Common myeloid progenitor, CD34-positive (primary cell): ENCODE results near the gene ANO1.

Source experiments
- CTCF ChIA-PET: fragments of 350-600 bp; sonication (Branson Sonifier 250); formaldehyde crosslinking; loops from one replicate; lab custom pipeline; 2021; ENCODE audit warnings: antibody characterized with exemption; lab: Charles Lee
- POLR2A ChIA-PET: fragments of 350-600 bp; sonication (Branson Sonifier 250); formaldehyde crosslinking; loops from one replicate; lab custom pipeline; 2021; ENCODE audit warnings: antibody characterized with exemption; lab: Charles Lee
- DNase-seq, 3 donors: peaks; one replicate each; pipeline versions ENCODE4 v3.0.0 to v3.0.0-alpha.2; 2013
- H3K27ac ChIP-seq, 2 experiments: 1 replicate in 1 of 2; 2 replicates in 1 of 2; pipeline ENCODE4 v1.7.0; 2013; ENCODE audit warnings: inconsistent platforms in 2 of 2, low read length in 2 of 2, mild to moderate bottlenecking in 2 of 2, low read depth in 1 of 2, moderate library complexity in 1 of 2; ENCODE audit not compliant: severe bottlenecking in 2 of 2, insufficient read depth in 1 of 2, poor library complexity in 1 of 2
- H3K27me3 ChIP-seq, 5 experiments: replicated peaks in 2 of 5; 1 replicate in 3 of 5; 2 replicates in 2 of 5; pipeline versions ENCODE4 v1.6.1 to v1.7.0; 2013; ENCODE audit warnings: low read length in 4 of 5, mild to moderate bottlenecking in 2 of 5, moderate library complexity in 2 of 5, inconsistent platforms in 1 of 5; ENCODE audit not compliant: insufficient read depth in 5 of 5, control insufficient read depth in 4 of 5
- H3K36me3 ChIP-seq, 4 experiments: 1 replicate in 2 of 4; 2 replicates in 2 of 4; pipeline versions ENCODE4 v1.6.1 to v1.7.0; 2013; ENCODE audit warnings: low read length in 3 of 4, control low read depth in 1 of 4, mild to moderate bottlenecking in 1 of 4; ENCODE audit not compliant: control insufficient read depth in 4 of 4, insufficient read depth in 4 of 4
- H3K4me1 ChIP-seq, 4 experiments: 1 replicate in 3 of 4; 2 replicates in 1 of 4; pipeline versions ENCODE4 v1.6.1 to v1.7.1; 2013; ENCODE audit warnings: low read length in 3 of 4, mild to moderate bottlenecking in 3 of 4, control low read depth in 1 of 4, inconsistent platforms in 1 of 4, moderate library complexity in 1 of 4; ENCODE audit not compliant: control insufficient read depth in 4 of 4, insufficient read depth in 4 of 4; ENCODE audit errors: control extremely low read depth in 1 of 4
- H3K4me3 ChIP-seq, 7 experiments: 1 replicate in 4 of 7; 2 replicates in 3 of 7; pipeline versions ENCODE4 v1.5.1 to v1.7.0; 2013; ENCODE audit warnings: mild to moderate bottlenecking in 7 of 7, low read length in 6 of 7, moderate library complexity in 6 of 7, inconsistent platforms in 2 of 7, low read depth in 2 of 7, control low read depth in 1 of 7; ENCODE audit not compliant: insufficient read depth in 4 of 7, control insufficient read depth in 1 of 7; ENCODE audit errors: extremely low read depth in 1 of 7
- H3K9me3 ChIP-seq, 5 experiments: 1 replicate in 4 of 5; 2 replicates in 1 of 5; pipeline versions ENCODE4 v1.6.1 to v1.7.1; 2013; ENCODE audit warnings: low read length in 4 of 5, mild to moderate bottlenecking in 2 of 5, inconsistent platforms in 1 of 5, low read depth in 1 of 5, moderate library complexity in 1 of 5; ENCODE audit not compliant: control insufficient read depth in 4 of 5, insufficient read depth in 2 of 5; ENCODE audit errors: control extremely low read depth in 1 of 5
- WGBS: methylation state at CpG from one replicate; pipeline ENCODE4 v1.1.5; 2013; ENCODE audit not compliant: insufficient coverage; 5-methylcytosine and 5-hydroxymethylcytosine counted together

ANO1 gene

GRCh38 chr11:70159627-70160570 lies 81.8 kb downstream of the ANO1 start:
- POLR2A ChIA-PET, result no interaction called here
- H3K9me3 ChIP-seq, result no peaks in the 10 kb centered on the region
- no peak overlapping the region for H3K4me3 ChIP-seq
- no peak overlapping the region for H3K27ac ChIP-seq
- WGBS, result 88% methylated on average over 16 of the region's 24 CpGs
- CTCF ChIA-PET, result interaction anchor here (1.4 kb wide), 1 partner anchor 18 kb away, joined by 3 read pairs; no protein-coding TSS in a partner anchor
- H3K4me1 ChIP-seq, result no peaks in the 10 kb centered on the region
- no peak for DNase-seq
- peaks cover 0 to 28% (median 2%) of the 10 kb centered on the region in 5 experiments for H3K27me3 ChIP-seq
- no peaks in the 10 kb centered on the region for H3K36me3 ChIP-seq

- Histone ChIP-seq H3K4me1 (no peaks in the 10 kb centered on the region), H3K4me3 (no peak overlapping the region), H3K27ac (no peak overlapping the region), H3K27me3 (peaks cover 0 to 15% (median 2%) of the 10 kb centered on the region in 5 experiments), H3K36me3 (no peaks in the 10 kb centered on the region), H3K9me3 (no peaks in the 10 kb centered on the region)
- 96% methylated on average over 17 of the region's 17 CpGs for WGBS
- DNase-seq, result no peak
- ChIA-PET POLR2A (no interaction called here), CTCF (interaction anchor here (1.2 to 1.4 kb wide), 2 partner anchors 11 to 19 kb away, joined by 3 read pairs; no protein-coding TSS in a partner anchor)
These were observed 83.0 kb downstream of the ANO1 start for GRCh38 chr11:70161043-70161625.

- CTCF ChIA-PET, result no interaction called here
- no peaks in the 10 kb centered on the region for H3K9me3 ChIP-seq
- no peaks in the 10 kb centered on the region for H3K36me3 ChIP-seq
- DNase-seq, result no peak
- peaks cover 0 to 5% (median 0%) of the 10 kb centered on the region in 4 experiments for H3K4me1 ChIP-seq
- POLR2A ChIA-PET, result no interaction called here
- no peak overlapping the region for H3K4me3 ChIP-seq
- H3K27me3 ChIP-seq, result peaks cover 0 to 24% (median 2%) of the 10 kb centered on the region in 5 experiments
- WGBS, result 95% methylated on average over 8 of the region's 10 CpGs
- H3K27ac ChIP-seq, result no peak overlapping the region
These were observed 86.6 kb downstream of the ANO1 start for GRCh38 chr11:70164705-70165104.

- Histone ChIP-seq H3K4me3 (no peak overlapping the region), H3K9me3 (no peaks in the 10 kb centered on the region), H3K36me3 (no peaks in the 10 kb centered on the region), H3K27ac (no peak overlapping the region), H3K4me1 (peaks cover 0 to 6% (median 0%) of the 10 kb centered on the region in 4 experiments), H3K27me3 (peaks cover 0 to 28% (median 2%) of the 10 kb centered on the region in 5 experiments)
- WGBS, result 84% methylated on average over 9 of the region's 9 CpGs
- ChIA-PET CTCF (no interaction called here), POLR2A (no interaction called here)
- no peak for DNase-seq
These were observed 89.0 kb downstream of the ANO1 start for GRCh38 chr11:70167120-70167519.

GRCh38 chr11:70167723-70168404 lies 89.7 kb downstream of the ANO1 start:
- Histone ChIP-seq H3K9me3 (no peaks in the 10 kb centered on the region), H3K4me1 (peaks cover 0 to 6% (median 0%) of the 10 kb centered on the region in 4 experiments), H3K4me3 (no peak overlapping the region), H3K27ac (no peak overlapping the region), H3K36me3 (no peaks in the 10 kb centered on the region), H3K27me3 (peaks cover 0 to 28% (median 2%) of the 10 kb centered on the region in 5 experiments)
- ChIA-PET POLR2A (no interaction called here), CTCF (no interaction called here)
- no peak for DNase-seq
- WGBS, result 92% methylated on average over 16 of the region's 17 CpGs

DNA sequence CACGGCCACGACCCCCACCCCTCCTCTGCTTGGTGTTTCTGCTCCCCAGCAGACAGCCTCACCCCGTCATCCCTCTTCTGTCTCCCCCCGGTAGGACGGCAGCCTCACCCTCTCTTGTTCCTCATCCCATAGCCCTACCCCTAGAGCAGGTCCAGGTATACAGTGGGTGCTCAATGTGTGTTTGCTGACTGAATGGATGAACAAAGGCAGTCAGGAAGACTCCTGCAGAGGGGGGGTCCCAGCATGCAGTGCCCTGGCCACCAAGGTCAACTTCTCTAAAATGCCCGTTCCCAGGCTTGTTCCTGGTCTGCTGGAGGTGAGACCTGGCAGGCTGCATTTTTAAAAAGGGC lies 90.3 kb downstream of the ANO1 start:
- POLR2A ChIA-PET, result no interaction called here
- no peak for DNase-seq
- no peak overlapping the region for H3K27ac ChIP-seq
- no peak overlapping the region for H3K4me3 ChIP-seq
- H3K27me3 ChIP-seq, result peaks cover 0 to 28% (median 2%) of the 10 kb centered on the region in 5 experiments
- CTCF ChIA-PET, result no interaction called here
- H3K9me3 ChIP-seq, result no peaks in the 10 kb centered on the region
- H3K4me1 ChIP-seq, result peaks cover 0 to 6% (median 0%) of the 10 kb centered on the region in 4 experiments
- WGBS, result 72% methylated on average over 3 of the region's 6 CpGs
- H3K36me3 ChIP-seq, result no peaks in the 10 kb centered on the region
